ENCODE data around the gene JPH2.

The JPH2 gene

DNA sequence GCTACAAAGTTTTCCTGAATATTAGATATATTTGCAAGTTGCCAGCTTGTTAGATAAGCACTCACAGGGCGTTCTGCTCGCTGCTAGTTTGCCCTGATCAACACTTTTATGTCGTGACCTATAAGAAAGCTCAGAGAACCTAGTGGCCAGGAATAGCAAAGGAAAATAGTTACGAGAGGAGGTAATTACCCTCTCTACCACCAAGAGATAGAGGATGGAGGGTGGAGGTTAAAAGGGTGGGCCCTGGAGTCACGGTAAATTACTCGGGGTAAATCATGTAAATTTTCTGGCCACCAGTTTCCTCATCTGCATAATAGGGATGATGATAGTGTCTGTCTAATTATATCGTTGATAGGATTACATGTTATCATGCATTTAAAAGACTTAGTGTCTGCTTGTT lies 87.2 kb downstream of the JPH2 start:
- DNase-seq (ENCODE audit: low spot score), result no peak

DNA sequence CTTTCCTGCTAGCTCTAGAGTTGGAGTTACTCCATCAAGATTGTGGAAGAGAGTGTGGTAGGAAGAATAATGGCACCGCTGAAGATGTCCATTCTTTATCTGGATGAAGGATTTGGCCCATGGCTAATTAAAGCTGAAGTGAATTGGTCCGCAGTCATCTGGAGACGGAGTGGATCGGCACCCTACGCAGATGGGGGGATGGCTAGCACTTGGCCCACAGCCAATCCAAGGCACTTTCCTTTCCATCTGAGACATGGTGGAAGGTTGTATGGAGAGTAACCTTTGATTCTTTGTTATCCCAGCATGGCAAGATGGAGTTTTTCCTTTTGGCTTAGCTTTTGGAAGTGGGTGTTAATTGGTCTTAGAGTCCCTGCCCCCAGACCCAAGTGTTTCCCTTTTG lies 88.3 kb downstream of the JPH2 start:
- DNase-seq (ENCODE audit: low spot score), result no peak

DNA sequence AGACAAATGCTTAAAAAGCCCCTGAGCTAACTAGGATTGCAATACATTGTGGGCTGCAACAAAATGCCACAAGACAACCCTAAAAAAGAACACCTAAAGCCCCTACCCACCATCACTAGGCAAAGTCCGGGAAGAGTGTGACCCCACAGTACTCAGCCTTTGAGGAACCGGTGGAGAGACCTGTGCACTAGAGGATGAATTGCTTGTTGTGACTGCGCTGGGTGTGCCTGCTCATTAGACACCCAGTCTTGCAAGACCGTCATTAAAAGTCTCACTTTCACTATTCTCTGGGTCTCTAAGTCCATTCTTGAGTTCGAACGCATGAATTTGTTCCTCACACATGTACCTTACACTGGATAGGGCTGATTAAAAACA lies 88.7 kb downstream of the JPH2 start:
- no peak for DNase-seq (ENCODE audit: low spot score)

DNA sequence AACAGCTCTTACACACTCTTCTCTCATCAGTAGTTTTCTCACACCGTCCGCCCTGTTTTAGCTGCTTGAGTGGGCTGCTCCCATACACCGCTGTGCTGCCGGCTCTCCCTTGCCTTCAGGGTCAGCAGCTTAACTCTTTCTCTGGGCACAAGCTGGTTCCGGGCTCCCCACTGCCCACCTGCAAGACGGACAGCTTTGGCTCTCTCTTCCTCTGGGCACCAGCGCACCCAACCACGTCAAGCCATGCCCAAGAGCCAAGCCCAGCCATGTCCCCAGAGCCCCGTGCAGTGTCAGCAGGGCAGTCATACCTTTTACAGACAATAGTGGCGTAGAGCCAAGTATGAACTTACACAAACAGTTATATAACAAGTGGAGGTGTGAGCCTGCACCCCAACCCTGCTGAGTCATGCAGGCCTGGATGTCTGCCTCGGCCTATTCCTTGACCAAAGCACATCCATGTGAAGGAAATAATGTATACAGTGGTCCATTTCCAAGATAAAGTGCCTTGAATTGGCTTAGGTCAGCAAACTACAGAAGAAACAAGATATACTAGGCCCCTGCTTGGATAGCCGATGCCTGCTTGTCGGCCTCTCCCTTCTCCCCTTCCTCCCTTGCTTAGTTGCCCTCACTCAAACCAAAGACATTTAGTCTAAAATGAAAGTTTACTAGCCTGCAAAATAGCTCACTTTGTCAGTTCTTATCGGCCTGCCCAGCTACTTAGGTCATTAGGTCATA lies 89.3 kb downstream of the JPH2 start:
- no peak for DNase-seq (ENCODE audit: low spot score)

DNA sequence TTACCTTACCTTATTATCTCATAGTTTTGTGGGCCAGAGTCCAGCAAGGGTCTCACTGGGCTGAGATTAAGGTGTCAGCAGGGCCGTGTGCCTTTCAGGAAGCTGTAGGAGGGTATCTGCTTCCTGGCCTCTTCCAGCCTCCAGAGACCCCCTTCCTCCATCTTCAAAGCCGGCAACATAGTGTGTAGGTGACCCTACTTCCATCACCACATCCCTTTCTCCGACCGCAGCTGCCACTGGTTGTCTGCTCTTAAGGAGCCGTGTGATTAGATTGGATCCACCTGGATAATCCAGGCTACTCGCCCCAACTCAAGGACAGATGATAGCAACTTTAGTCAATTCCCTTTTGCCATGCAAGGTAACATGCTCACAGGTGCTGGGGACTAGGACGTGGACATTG lies 91.2 kb downstream of the JPH2 start:
- no peak for DNase-seq (ENCODE audit: low spot score)

DNA sequence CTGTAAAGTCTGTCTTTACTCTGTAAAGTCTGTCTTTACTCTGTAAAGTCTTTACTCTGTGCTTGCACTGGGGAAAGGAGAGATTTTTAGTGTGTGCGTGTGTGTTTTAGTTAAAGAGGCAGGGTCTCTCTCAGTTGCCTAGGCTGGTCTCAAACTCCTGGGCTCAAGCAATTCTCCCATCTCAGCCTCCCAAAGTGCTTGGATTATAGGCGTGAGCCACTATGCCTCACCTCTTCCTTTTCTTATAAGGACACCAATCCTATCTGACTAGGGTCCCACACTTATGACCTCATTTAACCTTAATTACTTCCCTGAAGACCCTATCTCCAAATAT lies 93.8 kb downstream of the JPH2 start:
- DNase-seq (ENCODE audit: low spot score), result no peak

DNA sequence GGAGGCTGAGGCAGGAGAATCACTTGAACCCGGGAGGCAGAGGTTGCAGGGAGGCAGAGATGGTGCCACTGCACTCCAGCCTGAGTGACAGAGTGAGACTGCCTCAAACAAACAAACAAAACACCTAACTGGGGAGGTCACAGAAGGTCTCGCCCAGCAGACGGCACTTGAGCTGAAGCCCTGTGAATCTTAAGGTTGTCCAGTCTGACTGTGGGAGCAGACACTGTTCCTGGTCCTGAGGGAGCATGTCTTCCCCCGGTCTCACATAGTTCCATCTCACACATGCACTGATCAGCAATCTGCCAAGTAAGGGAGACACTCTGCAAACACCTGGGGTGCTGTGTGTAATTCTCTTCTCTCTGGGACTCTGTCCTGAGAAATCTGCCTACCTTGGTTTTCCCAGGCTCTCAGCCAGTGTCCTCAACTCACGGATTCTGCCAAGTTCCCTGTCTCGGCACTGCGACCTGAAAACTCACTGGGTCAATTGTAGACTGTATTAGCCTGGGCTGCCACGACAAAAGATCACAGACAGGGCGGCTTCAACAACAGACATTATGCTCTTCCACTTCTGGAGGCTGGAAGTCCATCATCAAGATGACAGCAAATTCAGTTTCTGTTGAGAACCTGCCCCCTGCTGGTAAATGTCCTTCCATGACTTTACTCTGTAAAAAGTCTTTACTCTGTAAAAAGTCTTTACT lies 94.3 kb downstream of the JPH2 start:
- peak; percentile 15 for DNase-seq (ENCODE audit: low spot score)

DNA sequence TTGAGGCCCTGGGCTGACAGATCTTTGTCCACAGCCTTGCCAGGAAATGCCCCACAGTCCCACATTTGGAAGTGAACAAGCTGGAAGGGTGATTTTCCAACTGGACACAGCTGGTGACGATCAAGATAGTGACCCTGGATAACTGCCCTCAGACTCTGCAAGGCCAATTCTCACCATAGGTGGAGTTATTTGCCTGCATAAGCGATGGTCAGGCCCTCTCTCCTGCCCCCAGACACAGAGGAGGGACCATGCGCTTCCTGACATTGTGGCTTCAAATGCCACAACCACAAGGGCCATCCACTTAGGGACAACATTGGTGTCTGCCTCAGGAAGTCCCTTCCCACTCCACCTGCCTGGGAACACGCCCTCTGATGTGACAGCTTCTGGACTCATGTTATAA lies 96.0 kb downstream of the JPH2 start:
- no peak for DNase-seq (ENCODE audit: low spot score)

DNA sequence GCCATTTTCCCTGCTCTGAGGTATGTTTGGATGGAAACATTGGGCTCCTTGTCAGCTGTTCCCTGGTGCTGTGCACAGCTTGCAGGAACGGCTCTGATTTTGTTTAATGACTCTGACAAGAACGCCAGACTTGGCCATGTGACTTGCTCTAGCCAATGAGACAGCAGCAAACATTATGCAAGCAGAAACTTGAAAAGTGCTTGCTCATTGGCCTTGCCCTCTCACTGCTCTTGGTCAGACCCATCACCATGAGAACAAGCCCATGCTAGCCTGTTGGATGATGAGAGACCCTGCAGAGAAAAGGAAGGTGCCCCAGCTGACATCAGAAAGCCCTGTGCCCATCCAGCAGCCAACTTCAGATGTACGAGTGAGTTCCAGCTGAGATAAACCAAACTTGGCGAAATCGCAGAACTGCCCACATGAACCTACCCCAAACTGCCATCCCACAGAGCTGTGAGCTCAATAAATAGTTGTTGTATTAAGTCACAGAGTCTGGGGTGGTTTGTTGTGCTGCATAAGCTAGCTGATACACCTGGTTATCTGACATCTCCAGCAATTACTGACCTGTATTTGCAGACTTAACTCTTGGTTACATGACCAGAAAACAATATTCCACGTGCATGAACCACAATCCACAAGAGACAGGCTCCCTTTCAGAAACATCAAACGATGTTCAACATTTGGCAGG lies 96.9 kb downstream of the JPH2 start:
- DNase-seq (ENCODE audit: low spot score), result peak; percentile 6

DNA sequence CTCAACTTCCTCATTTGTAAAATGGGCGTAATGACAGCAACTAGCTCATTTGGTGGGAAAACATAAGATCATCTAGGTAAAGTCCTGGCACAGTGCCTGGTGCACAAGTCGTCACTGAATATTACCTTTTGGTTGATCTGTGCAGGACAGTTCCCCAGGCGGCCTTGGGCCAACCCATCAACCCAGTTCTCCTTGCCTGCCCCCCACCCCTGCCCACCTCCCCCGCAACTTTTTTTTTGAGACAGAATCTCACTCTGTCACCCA lies 99.2 kb downstream of the JPH2 start:
- no peak for DNase-seq (ENCODE audit: low spot score)

DNA sequence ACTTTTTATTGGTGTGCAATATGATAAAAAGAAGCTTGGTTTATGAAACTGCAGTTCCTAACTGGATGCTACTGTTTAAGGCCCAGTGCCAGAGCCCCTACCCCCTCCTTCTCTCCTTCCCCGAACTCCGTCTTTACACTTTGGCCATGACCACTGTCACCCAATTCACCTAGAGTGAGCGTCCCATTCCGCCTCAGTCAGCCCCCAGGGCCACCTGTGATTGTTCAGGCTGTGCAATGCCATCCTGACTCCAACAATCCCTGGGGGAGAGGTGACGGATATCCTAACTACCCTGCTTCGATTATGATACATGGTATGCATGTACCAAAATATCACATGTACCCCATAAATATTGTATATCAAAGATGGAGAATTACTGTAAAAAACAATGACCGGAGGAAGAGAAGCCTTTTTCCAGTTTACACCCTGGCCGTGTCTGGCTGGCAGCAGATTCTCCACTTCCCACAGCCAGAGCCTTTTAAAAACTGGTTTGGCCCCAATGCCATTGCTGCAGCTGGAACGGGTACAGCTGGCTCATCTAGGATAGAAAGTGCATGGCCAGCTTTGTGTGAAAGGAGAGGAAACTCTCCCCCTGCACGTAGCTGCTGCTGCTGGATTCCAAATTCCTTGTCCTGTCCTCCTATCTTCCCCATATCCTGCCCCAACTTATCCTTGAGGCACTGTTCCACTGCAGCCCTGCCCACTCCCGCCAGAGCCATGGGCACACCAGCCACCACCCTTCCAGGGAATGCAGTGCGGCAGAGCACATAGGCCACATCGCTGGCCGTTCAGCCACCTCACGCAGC lies 99.7 kb downstream of the JPH2 start:
- DNase-seq (ENCODE audit: low spot score), result no peak

DNA sequence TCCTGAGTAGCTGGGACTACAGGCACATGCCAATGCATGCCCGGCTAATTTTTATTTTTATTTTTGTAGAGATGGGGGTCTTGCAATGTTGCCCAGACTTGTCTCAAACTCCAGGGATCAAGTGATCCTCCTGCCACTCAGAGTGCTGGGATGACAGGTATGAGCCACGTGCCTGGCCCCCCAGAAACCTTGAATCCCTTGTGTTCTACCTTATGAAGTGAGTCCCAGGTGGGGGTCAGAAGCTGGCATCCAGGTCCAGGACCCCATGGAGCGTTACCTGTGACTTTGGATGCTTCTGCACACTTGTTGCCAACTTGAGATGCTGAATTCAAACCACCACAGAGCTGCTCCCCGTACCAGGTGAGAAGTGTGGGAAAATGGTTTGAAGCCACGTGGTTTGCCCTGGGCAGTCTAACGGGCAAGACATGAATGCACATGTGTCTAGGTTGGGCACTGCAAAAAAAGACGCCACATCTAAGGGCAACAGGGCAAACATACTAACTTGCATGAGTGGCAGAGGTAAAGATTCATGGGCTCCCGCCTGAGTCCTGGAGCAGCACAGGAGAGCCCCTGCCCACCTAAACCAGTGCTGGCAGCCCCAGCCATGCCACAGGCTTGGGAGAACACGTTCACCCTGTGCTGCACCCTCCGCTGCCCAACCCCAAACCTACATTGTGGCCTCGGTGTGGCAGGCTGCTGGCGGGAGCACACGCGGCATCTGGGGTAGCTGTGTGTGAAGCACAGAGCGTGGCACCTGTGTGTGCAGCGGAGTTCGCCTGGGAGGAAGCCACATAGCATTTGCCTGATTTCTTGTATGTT lies 101.2 kb downstream of the JPH2 start:
- DNase-seq (ENCODE audit: low spot score), result no peak

DNA sequence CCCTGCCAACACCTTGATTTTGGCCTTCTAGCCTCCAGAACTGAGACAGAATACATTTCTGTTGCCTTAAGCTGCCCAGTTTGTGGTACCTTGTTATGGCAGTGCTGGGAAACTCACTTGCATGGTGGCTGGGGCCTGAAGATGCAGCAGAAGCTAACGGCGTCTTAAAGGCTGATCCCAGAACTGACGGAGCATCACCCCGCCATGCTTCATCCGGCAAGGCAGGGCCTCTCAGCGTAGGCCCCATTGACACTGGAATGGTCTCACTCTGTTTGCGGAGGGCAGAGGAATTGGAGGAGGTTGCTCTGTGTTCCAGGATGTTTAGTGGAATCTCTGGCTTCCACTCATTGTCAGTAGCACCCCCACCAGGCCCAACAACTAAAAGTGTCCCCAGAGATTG lies 102.1 kb downstream of the JPH2 start:
- no peak for DNase-seq (ENCODE audit: low spot score)

DNA sequence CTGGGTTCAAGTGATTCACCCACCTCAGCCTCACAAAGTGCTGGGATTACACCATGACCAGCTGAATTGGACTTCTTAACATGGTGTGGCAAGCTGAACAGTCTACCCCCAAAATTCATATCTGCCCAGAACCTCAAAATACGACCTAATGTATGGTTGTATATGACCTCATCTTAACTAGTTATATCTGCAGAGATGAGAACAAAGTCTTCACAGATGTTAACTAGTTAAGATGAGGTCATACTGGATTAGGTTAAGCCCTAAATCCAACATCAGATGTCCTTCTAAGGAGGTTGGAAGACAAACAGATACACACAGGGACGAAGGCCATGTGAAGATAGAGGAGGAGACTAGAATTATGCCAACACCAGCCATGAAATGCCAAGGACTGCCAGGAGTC lies 102.5 kb downstream of the JPH2 start:
- no peak for DNase-seq (ENCODE audit: low spot score)

DNA sequence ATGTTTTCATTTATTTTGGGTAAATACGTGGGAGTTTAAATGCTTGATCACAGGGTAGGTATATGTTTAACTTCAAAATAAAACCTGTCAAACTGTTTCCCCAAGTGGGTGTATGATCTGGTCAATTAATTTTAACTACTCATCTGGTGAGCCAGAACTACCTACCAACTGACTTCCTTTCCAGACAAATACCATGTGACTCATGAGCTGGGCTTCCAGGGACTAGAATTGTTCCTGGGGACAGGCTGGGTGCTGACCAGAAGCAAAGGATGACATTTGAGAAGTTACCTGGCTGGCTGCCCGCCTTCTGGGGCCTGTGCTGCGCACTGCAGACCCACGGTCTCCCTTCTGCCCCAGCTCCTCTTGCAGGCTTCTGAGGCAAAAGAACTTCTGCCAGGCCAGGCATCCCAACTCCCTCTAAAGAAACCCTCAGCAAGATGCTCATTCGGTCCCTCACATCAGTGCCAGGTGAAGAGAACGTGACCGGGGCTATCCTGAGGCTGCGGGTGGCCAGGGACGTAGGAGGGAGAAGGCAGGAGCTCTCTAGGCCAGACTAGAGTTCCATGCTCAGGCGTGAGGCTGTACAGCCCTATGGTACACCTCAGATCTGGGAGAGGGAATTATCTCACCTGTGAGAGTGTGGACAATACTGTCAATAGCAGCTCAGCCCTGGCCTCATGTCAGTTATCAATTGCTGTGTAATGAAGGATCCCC lies 103.6 kb downstream of the JPH2 start:
- DNase-seq (ENCODE audit: low spot score), result no peak

DNA sequence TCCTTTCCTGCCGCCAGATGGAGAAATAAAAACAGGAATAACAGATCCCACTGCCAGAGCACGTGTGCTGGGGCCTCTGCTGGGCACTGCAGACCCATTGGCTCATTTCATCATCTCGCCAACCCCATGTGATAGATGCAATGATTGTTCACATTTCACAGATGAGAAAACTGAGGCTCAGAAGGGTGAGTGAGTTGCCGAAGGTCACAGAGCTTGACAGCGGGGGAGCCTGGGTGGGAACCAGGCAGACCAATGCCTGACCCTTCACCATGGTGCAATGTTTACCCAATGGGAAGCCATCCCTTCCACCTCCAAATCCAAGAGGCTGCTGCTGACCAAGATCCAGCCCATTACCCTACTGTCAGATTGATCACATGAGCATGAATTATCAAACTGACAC lies 105.1 kb downstream of the JPH2 start:
- DNase-seq (ENCODE audit: low spot score), result no peak

DNA sequence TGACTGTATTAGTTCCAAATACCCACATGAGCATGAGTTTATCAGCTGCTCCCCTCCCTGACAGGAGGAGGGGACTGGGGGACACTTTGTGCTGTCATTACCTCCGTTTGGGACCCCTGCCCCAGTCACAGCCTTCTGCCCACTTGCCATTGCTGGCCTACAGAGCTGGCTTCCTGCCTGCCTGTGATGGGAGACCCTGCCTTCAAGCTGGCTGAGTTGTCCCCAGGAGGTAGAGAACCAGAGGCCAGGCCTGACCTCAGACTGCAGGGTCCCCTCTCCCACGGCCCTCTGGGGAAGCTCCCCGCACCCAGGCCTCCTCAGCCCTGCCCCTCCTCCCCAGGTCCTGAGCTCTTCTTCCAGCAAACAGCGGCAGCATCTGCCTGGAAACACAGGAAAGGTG lies 105.5 kb downstream of the JPH2 start:
- no peak for DNase-seq (ENCODE audit: low spot score)

DNA sequence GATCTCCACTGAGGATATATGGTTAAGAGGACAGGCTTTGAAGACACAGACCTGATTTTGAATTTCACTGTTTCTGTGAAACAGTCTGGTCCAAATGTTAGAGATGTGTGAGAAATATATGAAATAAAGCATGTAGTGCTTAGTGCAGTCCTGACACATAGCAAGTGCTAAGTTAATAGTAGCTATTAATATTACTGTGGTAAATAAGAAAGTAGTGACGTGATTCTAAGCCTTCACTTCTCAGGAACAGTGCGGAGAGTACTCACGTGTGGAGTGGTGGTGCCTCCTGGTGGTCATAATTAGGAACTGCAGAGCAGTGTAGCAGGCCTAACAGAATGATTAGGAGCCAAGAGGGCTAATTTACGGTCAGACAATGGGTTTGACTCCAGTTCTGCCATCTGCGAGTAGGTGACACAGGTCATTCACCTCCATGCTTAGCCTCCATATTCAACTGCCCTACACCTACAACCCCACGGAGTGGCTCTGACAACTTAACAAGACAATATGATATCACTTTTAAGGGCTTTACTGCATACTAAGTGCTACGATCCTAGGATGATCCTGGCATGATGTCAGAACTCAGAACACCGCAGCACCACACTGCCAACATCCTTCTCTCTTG lies 106.2 kb downstream of the JPH2 start:
- peak; percentile 82 for DNase-seq (ENCODE audit: low spot score)

DNA sequence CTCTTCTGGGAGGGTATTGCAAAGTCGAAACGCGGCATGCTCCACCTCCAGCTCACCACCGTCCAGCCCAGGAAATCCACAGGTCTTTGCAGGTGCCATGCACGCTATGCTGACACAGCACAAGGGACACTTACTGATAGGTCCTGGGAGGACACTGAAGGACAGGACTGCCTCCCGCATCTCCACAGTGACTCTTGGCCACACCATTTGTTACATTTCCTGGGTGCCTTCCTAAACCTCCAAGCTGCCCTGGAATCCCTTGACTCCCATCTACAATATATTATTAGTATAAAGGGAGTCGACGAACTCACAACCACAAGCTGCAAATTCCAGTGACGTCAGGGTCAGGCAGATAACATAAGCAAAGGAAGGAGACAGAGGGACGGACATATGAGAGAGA lies 106.9 kb downstream of the JPH2 start:
- DNase-seq (ENCODE audit: low spot score), result no peak

DNA sequence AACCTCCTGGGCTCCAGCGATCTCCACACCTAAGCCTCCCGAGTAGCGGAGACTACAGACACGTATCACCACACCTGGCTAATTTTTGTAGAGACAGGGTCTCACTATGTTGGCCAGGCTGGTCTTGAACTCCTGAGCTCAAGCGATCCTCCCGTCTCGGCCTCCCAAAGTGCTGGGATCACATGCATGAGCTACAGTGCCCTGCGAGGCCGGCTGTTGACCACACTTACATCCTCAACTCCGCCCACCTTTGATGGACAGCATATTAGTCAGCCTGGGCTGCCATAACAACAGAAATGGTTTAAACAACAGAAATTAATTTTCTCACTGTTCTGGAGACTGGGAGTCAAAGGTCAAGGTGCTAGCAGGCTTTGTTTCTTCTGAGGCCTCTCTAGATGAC lies 107.7 kb downstream of the JPH2 start:
- no peak for DNase-seq (ENCODE audit: low spot score)

DNA sequence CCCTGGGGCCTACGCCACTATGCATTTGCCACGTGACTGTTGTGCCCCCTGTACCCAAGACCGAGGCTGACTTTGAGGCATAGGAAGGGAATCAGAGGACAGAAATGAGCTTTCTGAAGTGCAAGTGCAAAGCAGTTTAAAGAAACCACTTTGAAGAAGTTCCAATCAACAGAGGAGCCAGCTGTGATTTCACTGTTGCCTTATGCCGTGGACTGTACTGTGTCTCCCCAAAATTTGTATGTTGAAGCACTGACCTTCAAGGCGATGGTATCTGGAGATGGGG lies 111.1 kb downstream of the JPH2 start:
- no peak for DNase-seq (ENCODE audit: low spot score)
